Fibroblast of the aortic adventitia (primary cell): ENCODE data around the gene HAPLN3. TPM values are rescaled to one million over a fixed set of nuclear protein-coding genes. Genes with fewer than 3 reads are reported as not detected.
A peak's percentile ranks its signal among the peaks of the same experiment; 100 is the strongest.

ENCODE experiments used
- DNase-seq: peaks from one replicate; pipeline ENCODE4 v3.0.0-alpha.2; 2010; ENCODE audit warnings: low read depth
- H3K4me3 ChIP-seq: 2 replicates; pipeline ENCODE4 v1.5.1; 2011; ENCODE audit warnings: low read depth, mild to moderate bottlenecking, control low read depth, low read length, moderate library complexity
- total RNA-seq: library from RNA; depleted of rRNA; stranded (reverse); fragments of >200 nt; gene quantifications from 2 replicates; pipeline ENCODE4 v1.2.3, GENCODE V29; 2012; ENCODE audit warnings: low replicate concordance
- TF ChIP-seq, protein P1 (sequence below): IDR thresholded peaks from 2 replicates; pipeline ENCODE4 v1.5.1; 2011; ENCODE audit warnings: mild to moderate bottlenecking, low read length, control low read depth, inconsistent platforms; ENCODE audit not compliant: insufficient read depth

Gene HAPLN3
- total RNA-seq, 1 donor: 2.8 TPM

DNA sequence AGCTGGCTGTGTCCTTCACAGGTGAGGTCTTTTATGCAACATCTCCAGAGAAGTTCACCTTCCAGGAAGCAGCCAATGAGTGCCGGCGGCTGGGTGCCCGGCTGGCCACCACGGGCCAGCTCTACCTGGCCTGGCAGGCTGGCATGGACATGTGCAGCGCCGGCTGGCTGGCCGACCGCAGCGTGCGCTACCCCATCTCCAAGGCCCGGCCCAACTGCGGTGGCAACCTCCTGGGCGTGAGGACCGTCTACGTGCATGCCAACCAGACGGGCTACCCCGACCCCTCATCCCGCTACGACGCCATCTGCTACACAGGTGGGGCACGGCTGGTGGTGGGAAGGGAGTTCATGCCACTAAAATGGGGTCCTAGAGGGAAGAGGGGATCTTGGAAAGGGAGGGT, 52.0 kb downstream of the HAPLN3 start:
- H3K4me3 ChIP-seq: no peak overlapping the region
- DNase-seq: no peak
- TF ChIP-seq, protein P1, sequence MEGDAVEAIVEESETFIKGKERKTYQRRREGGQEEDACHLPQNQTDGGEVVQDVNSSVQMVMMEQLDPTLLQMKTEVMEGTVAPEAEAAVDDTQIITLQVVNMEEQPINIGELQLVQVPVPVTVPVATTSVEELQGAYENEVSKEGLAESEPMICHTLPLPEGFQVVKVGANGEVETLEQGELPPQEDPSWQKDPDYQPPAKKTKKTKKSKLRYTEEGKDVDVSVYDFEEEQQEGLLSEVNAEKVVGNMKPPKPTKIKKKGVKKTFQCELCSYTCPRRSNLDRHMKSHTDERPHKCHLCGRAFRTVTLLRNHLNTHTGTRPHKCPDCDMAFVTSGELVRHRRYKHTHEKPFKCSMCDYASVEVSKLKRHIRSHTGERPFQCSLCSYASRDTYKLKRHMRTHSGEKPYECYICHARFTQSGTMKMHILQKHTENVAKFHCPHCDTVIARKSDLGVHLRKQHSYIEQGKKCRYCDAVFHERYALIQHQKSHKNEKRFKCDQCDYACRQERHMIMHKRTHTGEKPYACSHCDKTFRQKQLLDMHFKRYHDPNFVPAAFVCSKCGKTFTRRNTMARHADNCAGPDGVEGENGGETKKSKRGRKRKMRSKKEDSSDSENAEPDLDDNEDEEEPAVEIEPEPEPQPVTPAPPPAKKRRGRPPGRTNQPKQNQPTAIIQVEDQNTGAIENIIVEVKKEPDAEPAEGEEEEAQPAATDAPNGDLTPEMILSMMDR: no peak

DNA sequence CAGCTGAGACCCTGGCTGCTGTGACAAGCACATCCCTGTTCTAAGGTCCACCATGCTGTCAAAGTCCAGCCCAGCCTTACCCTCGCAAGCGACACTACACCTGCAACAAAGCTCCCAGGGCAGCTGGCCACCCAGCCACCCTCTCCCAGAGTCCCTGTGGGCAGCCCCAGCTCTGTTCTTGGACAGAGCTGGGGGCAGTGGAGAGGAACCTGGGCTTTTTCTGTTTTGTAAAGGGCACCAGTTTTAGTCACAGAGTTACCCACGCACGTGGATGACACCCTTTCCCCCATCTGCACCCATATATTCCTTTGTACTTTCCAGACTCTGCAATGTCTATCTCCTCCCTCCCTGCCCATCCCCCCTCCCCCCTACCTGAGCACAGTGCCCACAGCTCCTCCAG, 53.2 kb downstream of the HAPLN3 start:
- TF ChIP-seq, protein P1: no peak
- H3K4me3 ChIP-seq: no peak overlapping the region
- no peak for DNase-seq

DNA sequence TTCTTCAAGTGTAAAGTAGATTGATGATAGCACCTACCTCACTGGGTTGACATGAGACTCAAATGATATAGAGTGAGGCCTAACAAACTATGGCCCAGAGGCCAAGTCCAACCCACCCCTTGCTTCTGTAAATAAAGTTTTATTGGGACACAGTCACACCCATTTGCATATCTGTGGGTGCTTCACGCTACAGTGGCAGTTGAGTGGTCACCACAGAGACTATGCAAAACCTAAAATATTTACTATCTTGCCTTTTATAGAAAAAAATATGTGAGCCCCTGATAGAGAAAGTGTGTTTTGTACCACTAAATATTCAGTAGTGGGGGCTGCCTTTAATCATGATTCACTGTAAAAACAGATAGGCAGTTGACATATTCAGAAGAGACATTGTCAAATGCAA, 54.1 kb downstream of the HAPLN3 start:
- DNase-seq: no peak
- TF ChIP-seq, protein P1: no peak
- H3K4me3 ChIP-seq: no peak overlapping the region

DNA sequence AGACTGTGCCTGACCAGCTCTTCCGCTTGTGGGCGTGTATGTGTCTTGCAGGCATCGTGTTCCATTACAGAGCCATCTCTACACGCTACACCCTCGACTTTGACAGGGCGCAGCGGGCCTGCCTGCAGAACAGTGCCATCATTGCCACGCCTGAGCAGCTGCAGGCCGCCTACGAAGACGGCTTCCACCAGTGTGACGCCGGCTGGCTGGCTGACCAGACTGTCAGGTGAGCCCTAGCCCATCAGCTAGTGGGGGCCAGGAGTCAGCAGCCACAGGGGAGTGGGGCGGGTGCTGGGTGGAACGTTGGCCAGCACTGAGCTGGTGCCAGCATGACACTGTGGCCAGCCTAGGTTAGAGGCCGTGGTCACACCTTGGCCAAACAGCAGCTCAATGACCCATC, 55.4 kb downstream of the HAPLN3 start:
- no peak for DNase-seq
- H3K4me3 ChIP-seq: no peak overlapping the region
- TF ChIP-seq, protein P1: no peak

DNA sequence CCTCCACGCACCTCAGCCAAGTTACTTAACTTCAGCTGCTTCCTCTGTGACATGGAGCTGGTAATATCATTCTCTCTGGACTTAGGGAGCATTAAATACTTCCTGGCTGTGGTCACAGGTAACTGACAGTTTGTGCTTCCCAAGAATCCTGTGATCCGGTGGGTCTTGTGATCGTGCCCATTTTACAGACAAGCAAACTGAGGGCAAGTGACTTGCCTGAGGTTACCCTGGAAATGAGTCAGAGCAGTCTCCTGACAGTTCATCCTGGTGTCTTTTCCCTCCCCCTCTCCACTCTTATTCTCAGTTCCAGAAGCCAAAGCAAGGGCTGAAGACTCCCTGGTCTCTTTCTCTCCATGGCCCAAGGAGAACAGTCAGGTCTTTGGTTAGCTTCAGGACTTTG, 56.2 kb downstream of the HAPLN3 start:
- DNase-seq: no peak
- H3K4me3 ChIP-seq: no peak overlapping the region
- TF ChIP-seq, protein P1: no peak

DNA sequence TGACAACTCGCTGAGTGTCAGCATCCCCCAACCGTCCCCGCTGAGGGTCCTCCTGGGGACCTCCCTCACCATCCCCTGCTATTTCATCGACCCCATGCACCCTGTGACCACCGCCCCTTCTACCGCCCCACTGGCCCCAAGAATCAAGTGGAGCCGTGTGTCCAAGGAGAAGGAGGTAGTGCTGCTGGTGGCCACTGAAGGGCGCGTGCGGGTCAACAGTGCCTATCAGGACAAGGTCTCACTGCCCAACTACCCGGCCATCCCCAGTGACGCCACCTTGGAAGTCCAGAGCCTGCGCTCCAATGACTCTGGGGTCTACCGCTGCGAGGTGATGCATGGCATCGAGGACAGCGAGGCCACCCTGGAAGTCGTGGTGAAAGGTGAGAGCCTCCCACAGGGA, 56.7 kb downstream of the HAPLN3 start:
- DNase-seq: no peak
- H3K4me3 ChIP-seq: no peak overlapping the region
- TF ChIP-seq, protein P1: no peak

DNA sequence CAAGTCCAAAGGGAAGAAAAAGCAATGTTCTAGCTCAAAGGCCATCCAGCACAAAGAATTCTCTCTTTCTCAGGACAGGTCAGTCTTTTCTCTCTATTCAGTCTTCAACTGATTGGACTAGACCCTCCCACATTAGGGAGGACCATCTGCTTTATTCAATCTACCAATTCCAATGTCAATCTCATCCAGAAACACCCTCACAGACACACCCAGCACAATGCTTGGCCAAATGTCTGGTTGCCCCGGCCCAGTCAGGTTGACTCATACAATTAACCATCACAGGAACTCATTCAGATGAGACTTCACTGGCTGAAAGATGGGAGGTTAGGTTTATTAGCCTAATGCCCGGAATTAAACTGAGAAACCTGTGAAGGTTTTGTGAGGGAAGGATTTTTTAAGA, 59.7 kb downstream of the HAPLN3 start:
- peak; percentile 49 for DNase-seq
- TF ChIP-seq, protein P1: no peak
- no peak overlapping the region for H3K4me3 ChIP-seq
